GM12872 (cell line): ENCODE measurements around the gene KCNQ1.

Experiments used
- CTCF ChIP-seq: IDR thresholded peaks from 3 replicates; pipeline ENCODE4 v1.5.1; 2011; ENCODE audit warnings: low read depth, mild to moderate bottlenecking, low read length, moderate library complexity; ENCODE audit not compliant: insufficient read depth

KCNQ1 gene

GRCh38 chr11:2874963-2875362 is 430.2 kb downstream of the KCNQ1 start:
- TF ChIP-seq CTCF = no peak

DNA sequence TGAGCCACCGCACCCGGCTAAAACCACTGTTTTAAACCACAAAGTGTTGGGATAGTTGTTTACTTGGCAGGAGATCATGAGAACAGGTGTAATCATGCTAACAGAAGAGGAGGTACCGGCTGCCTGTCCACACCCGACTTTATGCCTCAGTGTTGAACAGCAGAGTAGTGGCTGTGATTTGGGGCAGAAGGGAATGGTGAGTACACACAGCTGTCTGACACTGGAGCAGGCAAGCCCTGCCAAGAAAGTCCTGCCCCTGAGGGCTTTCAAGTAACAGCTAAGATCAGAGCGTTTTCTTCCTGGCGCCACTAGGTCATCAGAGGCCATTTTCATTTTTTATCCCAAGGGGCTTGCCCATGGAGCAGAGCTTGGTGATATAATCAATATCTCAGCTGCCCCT is 432.7 kb downstream of the KCNQ1 start:
- no peak for TF ChIP-seq CTCF

DNA sequence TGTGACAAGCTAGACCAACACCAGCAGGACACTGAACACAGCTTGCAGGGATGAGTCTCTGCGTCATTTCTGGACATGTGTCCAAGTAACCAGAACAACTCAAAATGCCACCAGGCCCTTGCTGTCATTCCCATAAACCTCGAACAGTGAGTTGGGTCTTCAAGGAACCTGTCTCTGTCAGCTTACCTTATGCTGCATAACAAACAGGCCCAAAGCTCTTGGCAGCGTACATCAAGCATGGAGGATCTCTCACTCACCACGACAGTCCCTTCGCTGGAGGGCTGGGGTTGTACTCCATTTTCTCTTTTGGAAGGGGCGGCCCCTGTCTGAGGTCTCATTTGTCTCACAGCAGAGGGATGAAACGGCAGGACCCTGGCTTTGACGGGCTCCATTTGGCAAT is 434.0 kb downstream of the KCNQ1 start:
- TF ChIP-seq CTCF = no peak

GRCh38 chr11:2880646-2881045 is 435.8 kb downstream of the KCNQ1 start:
- TF ChIP-seq CTCF = no peak

DNA sequence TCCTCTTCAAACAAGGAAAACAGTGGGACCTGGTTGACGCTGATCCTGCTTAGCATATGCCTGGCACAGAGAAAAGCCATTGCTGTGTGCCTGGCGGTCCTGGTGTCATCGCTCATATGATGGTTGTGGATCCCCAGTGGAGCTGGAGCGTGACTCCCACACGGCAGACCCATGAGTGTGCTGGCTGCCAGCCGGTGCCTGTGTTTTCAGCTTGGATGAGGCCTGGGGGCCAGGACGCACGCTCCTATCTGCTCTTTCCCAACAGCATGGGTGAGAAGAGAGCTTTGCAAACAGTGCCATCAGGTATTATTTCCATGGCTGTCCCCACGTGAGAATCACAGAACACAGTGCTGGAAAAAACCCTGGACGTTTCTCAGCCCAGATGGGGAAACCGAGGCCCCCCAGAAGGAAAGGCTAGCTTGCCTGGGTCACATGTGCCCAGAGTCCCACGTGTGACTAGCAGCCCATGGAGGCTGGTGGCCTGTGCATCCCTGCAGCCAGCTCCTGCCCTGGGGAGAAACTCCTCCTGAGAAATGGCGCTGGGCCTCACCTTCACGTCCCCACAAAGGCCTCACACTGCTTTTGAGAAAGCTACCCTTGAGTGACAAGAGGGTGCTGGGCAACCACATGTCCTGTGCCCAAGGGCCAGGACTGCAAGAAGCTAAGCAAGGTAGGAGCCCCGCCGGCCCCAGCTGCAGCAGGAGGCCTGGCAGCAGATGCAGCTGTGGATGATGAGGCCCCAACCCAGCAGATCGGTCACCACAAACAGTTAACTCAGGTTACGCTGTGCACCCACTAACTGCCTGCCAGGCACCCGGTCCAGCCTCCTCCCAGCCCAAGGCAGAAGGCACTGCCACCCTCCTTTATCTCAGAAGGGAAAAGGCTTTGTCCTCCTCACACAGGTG is 436.5 kb downstream of the KCNQ1 start:
- TF ChIP-seq CTCF = no peak

DNA sequence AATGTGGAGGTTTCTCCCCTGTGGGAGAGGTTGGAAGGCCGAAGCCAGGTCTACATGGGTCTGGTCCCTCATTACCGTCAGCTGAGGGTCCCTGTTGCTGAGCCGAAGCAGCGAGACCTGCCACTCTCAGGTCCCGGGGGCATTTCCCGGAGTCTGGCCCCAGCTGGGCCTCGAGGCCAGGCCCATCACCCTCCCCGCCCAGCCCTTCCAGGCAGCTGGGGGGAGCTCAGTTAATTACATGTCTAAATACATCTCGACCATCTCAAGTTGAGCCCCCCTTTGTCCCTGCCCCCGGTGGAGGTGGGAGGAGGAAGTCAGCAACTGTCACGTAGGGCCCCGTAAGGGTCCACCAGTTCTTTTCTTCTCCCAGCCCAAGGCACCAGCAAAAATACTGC is 437.2 kb downstream of the KCNQ1 start:
- no peak for TF ChIP-seq CTCF

DNA sequence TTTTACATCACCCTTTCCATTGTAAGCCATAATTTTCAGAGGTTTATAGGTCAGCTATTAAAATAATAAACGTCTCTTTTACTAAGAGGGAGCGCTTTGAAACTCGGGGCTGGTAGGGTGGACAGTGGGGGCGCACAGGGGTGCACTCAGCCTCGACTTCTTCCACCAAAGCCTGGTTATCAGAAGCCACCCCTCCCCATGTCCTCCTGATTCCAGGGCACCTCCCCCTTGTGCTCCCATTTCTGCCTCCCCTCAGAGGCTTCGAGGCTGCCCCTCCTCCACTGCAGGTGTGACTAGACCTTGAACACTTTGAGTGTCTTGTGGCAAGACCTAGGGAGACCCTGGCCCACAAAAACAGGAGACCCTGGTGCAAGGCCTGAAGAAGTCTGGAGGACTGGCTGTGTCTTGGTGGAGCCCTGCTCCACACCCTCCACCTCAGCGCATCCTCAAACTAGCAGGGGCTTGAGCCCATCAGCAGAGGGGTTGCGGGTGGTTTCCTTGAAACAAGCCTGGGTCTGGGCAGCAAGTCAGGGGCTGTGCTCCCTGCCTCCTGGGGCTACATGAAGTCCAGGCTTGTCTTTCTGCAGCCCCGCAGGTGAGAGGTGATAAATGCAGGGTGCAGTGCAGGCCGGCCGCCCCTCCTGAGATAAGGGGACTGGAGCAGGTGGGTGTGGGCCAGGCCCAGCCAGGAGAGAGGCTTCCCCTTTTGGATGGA is 437.7 kb downstream of the KCNQ1 start:
- TF ChIP-seq CTCF = no peak
